Measurements from ENCODE around the gene BPIFA3. TPM values are rescaled to one million over a fixed set of nuclear protein-coding genes. Genes with fewer than 3 reads are reported as not detected.

BPIFA3 gene
- total and polyA plus RNA-seq, 2 of the 8 experiments (the other 6 are each of a cell fraction or from before 2014, with no cell fraction given), result not detected

DNA sequence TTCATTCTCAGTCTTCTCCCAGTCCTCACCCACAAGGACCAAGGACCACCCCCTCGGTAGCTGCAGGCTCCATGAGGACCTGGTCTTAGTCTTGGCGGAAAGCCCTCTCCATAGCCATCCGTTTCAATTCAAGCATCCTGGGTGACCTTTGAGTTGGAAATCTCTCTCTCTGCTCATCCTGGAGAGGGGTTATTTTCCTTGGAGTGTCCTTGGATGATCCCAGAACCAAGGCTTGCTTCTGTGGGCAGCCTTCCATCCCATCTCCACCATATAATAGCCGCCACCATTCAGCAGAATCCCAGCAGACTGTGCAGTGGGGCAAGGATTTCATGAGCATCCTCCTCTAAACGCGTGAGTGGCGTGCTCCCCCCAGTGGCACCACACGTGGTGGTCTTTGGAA lies 49.3 kb upstream of the BPIFA3 start, which contains the start of gene BPIFA2:
Gene BPIFA2 (plus strand): TSS at position 301 of the 400 bp plus-strand sequence. CDS start 987 bp downstream, outside the sequence.
- Histone ChIP-seq H2AFZ (ENCODE audit: low read length) (no peak within 1 kb of the TSS), H3K4me2 (ENCODE audit: insufficient read depth in 1 of 2, low read depth in 2 of 2, low read length in 2 of 2) (no peak within 1 kb of the TSS), H3K36me3 (ENCODE audit: control insufficient read depth in 2 of 4, insufficient read depth in 4 of 4, low read length in 3 of 4) (no peaks in the 10 kb centered on the region), H3K79me1 (ENCODE audit: low read depth, low read length) (no peaks in the 10 kb centered on the region), H4K5ac (ENCODE audit: insufficient read length, low read depth, low read length) (no peak within 1 kb of the TSS), H2BK5ac (ENCODE audit: low read depth, low read length) (no peak within 1 kb of the TSS), H3K79me2 (ENCODE audit: control insufficient read depth in 1 of 2, insufficient read depth in 2 of 2, low read length in 2 of 2) (no peaks in the 10 kb centered on the region), H4K8ac (ENCODE audit: extremely low read depth, insufficient read depth, low read length) (no peak within 1 kb of the TSS), H3K27me3 (replicated peaks in 1 of 4; ENCODE audit: control insufficient read depth in 3 of 4, extremely low read depth in 1 of 4, insufficient read depth in 3 of 4, low read length in 3 of 4) (no peaks in the 10 kb centered on the region), H2BK15ac (ENCODE audit: low read length) (no peak within 1 kb of the TSS), H3K4me3 (ENCODE audit: extremely low read depth in 1 of 4, insufficient read depth in 2 of 4, low read depth in 3 of 4, low read length in 4 of 4) (no peak within 1 kb of the TSS), H3K23me2 (ENCODE audit: low read depth, low read length) (no peaks in the 10 kb centered on the region), H3K4ac (replicated peaks; ENCODE audit: insufficient read length, low read depth, low read length) (no peak within 1 kb of the TSS), H2BK120ac (replicated peaks; ENCODE audit: low read depth, low read length) (no peak within 1 kb of the TSS), H2AK5ac (ENCODE audit: low read depth, low read length) (no peak within 1 kb of the TSS), H4K20me1 (replicated peaks in 1 of 2; ENCODE audit: control insufficient read depth in 1 of 2, insufficient read depth in 2 of 2, low read length in 2 of 2) (no peaks in the 10 kb centered on the region), H4K91ac (replicated peaks; ENCODE audit: insufficient read length, low read length) (no peak within 1 kb of the TSS), H3K9me3 (ENCODE audit: insufficient read depth in 2 of 2, low read depth in 1 of 2, low read length in 1 of 2) (peaks cover 13 to 15% of the 10 kb centered on the region in 2 experiments), H3K9ac (replicated peaks in 1 of 4; ENCODE audit: extremely low read depth in 1 of 4, low read depth in 3 of 4, low read length in 3 of 4) (no peak within 1 kb of the TSS; a peak in 1 of 7 replicates), H3K4me1 (replicated peaks in 1 of 4; ENCODE audit: control insufficient read depth in 3 of 4, insufficient read depth in 4 of 4, low read length in 3 of 4) (no peaks in the 10 kb centered on the region), H3K27ac (ENCODE audit: low read depth, low read length) (no peak within 1 kb of the TSS), H3K14ac (ENCODE audit: insufficient read length) (no peak within 1 kb of the TSS), H2BK20ac (ENCODE audit: low read length) (no peak within 1 kb of the TSS), H2BK12ac (ENCODE audit: low read depth, low read length) (no peak within 1 kb of the TSS), H3K18ac (ENCODE audit: extremely low read depth, low read length) (no peak within 1 kb of the TSS), H3K56ac (replicated peaks; ENCODE audit: insufficient read length, low read depth, low read length) (no peak within 1 kb of the TSS), H3K23ac (ENCODE audit: insufficient read length) (no peak within 1 kb of the TSS)
- TF ChIP-seq EZH2 (IDR thresholded peaks at IDR 0.05; ENCODE audit: low read depth, low read length, severe bottlenecking) (no peak), FOSL1 (IDR thresholded peaks at IDR 0.05; ENCODE audit: insufficient read depth, low read depth, low read length) (no peak), TBP (IDR thresholded peaks at IDR 0.05; ENCODE audit: low read depth, low read length) (no peak), TAF7 (optimal IDR thresholded peaks at IDR 0.05; ENCODE audit: borderline replicate concordance, low read depth, low read length) (no peak), CHD1 (IDR thresholded peaks at IDR 0.05; ENCODE audit: low read depth, low read length) (no peak), YY1 (IDR thresholded peaks at IDR 0.05; ENCODE audit: low read depth, low read length) (no peak), RFX5 (IDR thresholded peaks at IDR 0.05; ENCODE audit: borderline replicate concordance, low read depth, low read length) (no peak), RXRA (IDR thresholded peaks at IDR 0.05; ENCODE audit: insufficient read depth, low read depth, low read length) (no peak)
- TF ChIP-seq, protein P1, sequence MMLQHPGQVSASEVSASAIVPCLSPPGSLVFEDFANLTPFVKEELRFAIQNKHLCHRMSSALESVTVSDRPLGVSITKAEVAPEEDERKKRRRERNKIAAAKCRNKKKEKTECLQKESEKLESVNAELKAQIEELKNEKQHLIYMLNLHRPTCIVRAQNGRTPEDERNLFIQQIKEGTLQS (IDR thresholded peaks at IDR 0.05; ENCODE audit: insufficient read depth, low read depth, low read length), result no peak
- ChIA-PET POLR2A (ENCODE audit: partially characterized antibody) (no interaction called here), CTCF (ENCODE audit: partially characterized antibody) (interaction anchor here (0.6 to 2.3 kb wide), 4 partner anchors 10 to 1050 kb away, joined by 3 to 9 read pairs (median 5); no protein-coding TSS in a partner anchor)
- DNase-seq (ENCODE audit: low read depth in 1 of 2, low spot score in 2 of 2) (no peak), FAIRE-seq (no peak)
- WGBS, 2 experiments (ENCODE audit: extremely low coverage in 1 of 2, insufficient coverage in 1 of 2, insufficient read length in 1 of 2, insufficient replicate concordance in 2 of 2, low coverage in 1 of 2, low lambda C conversion rate in 2 of 2, missing lambda C conversion rate in 1 of 2), result 82% methylated on average over 8 of the region's 8 CpGs; no CpG with 5 or more reads in 1 of the 2 experiments

All from H1 (cell line).